H9 (cell line): ENCODE measurements around the gene LRWD1. TPM values are rescaled to one million over a fixed set of nuclear protein-coding genes. Genes with fewer than 3 reads are reported as not detected.

ENCODE experiments used
- DNase-seq: peaks from one replicate; pipeline ENCODE4 v3.0.0-alpha.2; 2017
- H2AFZ ChIP-seq: one replicate; pipeline ENCODE4 v1.6.1; 2013; ENCODE audit warnings: mild to moderate bottlenecking, low read length, control low read depth, moderate library complexity
- H2AK5ac ChIP-seq: 2 replicates; pipeline ENCODE4 v1.6.1; 2013; ENCODE audit warnings: low read length, control low read depth, mixed read lengths; ENCODE audit not compliant: insufficient read length
- H2BK120ac ChIP-seq: one replicate; pipeline ENCODE4 v1.6.1; 2013; ENCODE audit warnings: low read depth, mild to moderate bottlenecking, low read length, control low read depth, inconsistent platforms; ENCODE audit not compliant: poor library complexity, severe bottlenecking
- H2BK12ac ChIP-seq: 2 replicates; pipeline ENCODE4 v1.6.1; 2013; ENCODE audit warnings: low read length, control low read depth, mixed read lengths, low read depth; ENCODE audit not compliant: insufficient read length
- H2BK15ac ChIP-seq: 2 replicates; pipeline ENCODE4 v1.6.1; 2013; ENCODE audit warnings: low read depth, low read length, control low read depth
- H2BK20ac ChIP-seq: one replicate; pipeline ENCODE4 v1.6.1; 2013; ENCODE audit warnings: low read depth, mild to moderate bottlenecking, low read length, control low read depth, inconsistent platforms; ENCODE audit not compliant: poor library complexity, severe bottlenecking
- H2BK5ac ChIP-seq: 2 replicates; pipeline ENCODE4 v1.6.1; 2013; ENCODE audit warnings: low read length, control low read depth, mixed read lengths; ENCODE audit not compliant: insufficient read length
- H3K14ac ChIP-seq: 2 replicates; pipeline ENCODE4 v1.6.1; 2013; ENCODE audit warnings: low read length, control low read depth; ENCODE audit not compliant: insufficient read depth
- H3K18ac ChIP-seq: 2 replicates; pipeline ENCODE4 v1.6.1; 2013; ENCODE audit warnings: low read depth, mild to moderate bottlenecking, mixed read lengths, low read length, control low read depth; ENCODE audit not compliant: insufficient read length
- H3K23ac ChIP-seq: 2 replicates; pipeline ENCODE4 v1.6.1; 2013; ENCODE audit warnings: low read length, control low read depth, mixed read lengths, low read depth; ENCODE audit not compliant: insufficient read length
- H3K23me2 ChIP-seq: 2 replicates; pipeline ENCODE4 v1.6.1; 2013; ENCODE audit warnings: low read depth, mild to moderate bottlenecking, mixed read lengths, low read length, control low read depth; ENCODE audit not compliant: insufficient read length, poor library complexity, severe bottlenecking
- H3K27ac ChIP-seq: 2 replicates; pipeline ENCODE4 v1.5.1; 2013; ENCODE audit warnings: low read length, control low read depth, mixed read lengths, low read depth; ENCODE audit not compliant: insufficient read length
- H3K27me3 ChIP-seq: 2 replicates; pipeline ENCODE4 v1.6.1; 2013; ENCODE audit warnings: low read length, control low read depth, inconsistent platforms; ENCODE audit not compliant: insufficient read depth
- H3K4ac ChIP-seq: 2 replicates; pipeline ENCODE4 v1.6.1; 2013; ENCODE audit warnings: low read depth, mild to moderate bottlenecking, control low read depth, inconsistent platforms, low read length, moderate library complexity
- H3K4me1 ChIP-seq: 2 replicates; pipeline ENCODE4 v1.6.1; 2013; ENCODE audit warnings: low read length, control low read depth, inconsistent platforms; ENCODE audit not compliant: insufficient read depth
- H3K4me2 ChIP-seq: 2 replicates; pipeline ENCODE4 v1.6.1; 2013; ENCODE audit warnings: low read length, control low read depth, mixed read lengths; ENCODE audit not compliant: insufficient read length, insufficient read depth
- H3K56ac ChIP-seq: 2 replicates; pipeline ENCODE4 v1.6.1; 2013; ENCODE audit warnings: low read depth, mild to moderate bottlenecking, mixed read lengths, low read length, control low read depth; ENCODE audit not compliant: insufficient read length
- H3K79me1 ChIP-seq: 2 replicates; pipeline ENCODE4 v1.6.1; 2013; ENCODE audit warnings: low read depth, mild to moderate bottlenecking, moderate library complexity, low read length, control low read depth, inconsistent platforms; ENCODE audit not compliant: insufficient read depth, poor library complexity, severe bottlenecking
- H3K79me2 ChIP-seq: 2 replicates; pipeline ENCODE4 v1.6.1; 2013; ENCODE audit warnings: low read length, control low read depth, inconsistent platforms; ENCODE audit not compliant: insufficient read depth
- H3K9ac ChIP-seq: 2 replicates; pipeline ENCODE4 v1.6.1; 2013; ENCODE audit warnings: low read length, control low read depth, mixed read lengths; ENCODE audit not compliant: insufficient read length; ENCODE audit errors: extremely low read depth
- H3K9me3 ChIP-seq: one replicate; pipeline ENCODE4 v1.6.1; 2013; ENCODE audit warnings: low read depth, low read length, inconsistent platforms; ENCODE audit not compliant: control insufficient read depth
- H3T11ph ChIP-seq: one replicate; pipeline ENCODE4 v1.6.1; 2013; ENCODE audit warnings: mild to moderate bottlenecking, low read length, control low read depth, inconsistent platforms
- H4K20me1 ChIP-seq: one replicate; pipeline ENCODE4 v1.6.1; 2013; ENCODE audit not compliant: control insufficient read depth, insufficient read length, insufficient read depth
- H4K5ac ChIP-seq: 2 replicates; pipeline ENCODE4 v1.6.1; 2013; ENCODE audit warnings: low read depth, mild to moderate bottlenecking, mixed read lengths, low read length, control low read depth; ENCODE audit not compliant: insufficient read length
- H4K8ac ChIP-seq: replicated peaks from 2 replicates; pipeline ENCODE4 v1.6.1; 2013; ENCODE audit warnings: low read length, control low read depth, mixed read lengths, low read depth; ENCODE audit not compliant: insufficient read length
- H4K91ac ChIP-seq: 2 replicates; pipeline ENCODE4 v1.6.1; 2013; ENCODE audit warnings: low read depth, mild to moderate bottlenecking, moderate library complexity, mixed read lengths, low read length, control low read depth; ENCODE audit not compliant: insufficient read length
- H3K27ac Mint-ChIP-seq, 3 experiments: 2 replicates in 2 of 3; 3 replicates in 1 of 3; pipeline ENCODE4 v1.8.0; 2020 to 2021; ENCODE audit warnings: mixed read lengths in 3 of 3, mild to moderate bottlenecking in 1 of 3, moderate library complexity in 1 of 3
- H3K27me3 Mint-ChIP-seq: 2 replicates; pipeline ENCODE4 v1.8.0; 2021; ENCODE audit warnings: low read depth, mild to moderate bottlenecking, moderate library complexity, mixed read lengths
- H3K36me3 Mint-ChIP-seq, 3 experiments: 2 replicates in 2 of 3; 3 replicates in 1 of 3; pipeline ENCODE4 v1.8.0; 2020 to 2021; ENCODE audit warnings: low read depth in 3 of 3, mixed read lengths in 3 of 3; ENCODE audit not compliant: insufficient read depth in 1 of 3
- H3K4me1 Mint-ChIP-seq, 2 experiments: 2 replicates each; pipeline ENCODE4 v1.8.0; 2020; ENCODE audit warnings: mixed read lengths in 2 of 2
- H3K4me3 Mint-ChIP-seq, 2 experiments: 2 replicates in 1 of 2; 3 replicates in 1 of 2; pipeline ENCODE4 v1.8.0; 2020 to 2021; ENCODE audit warnings: mild to moderate bottlenecking in 2 of 2, mixed read lengths in 2 of 2, moderate library complexity in 1 of 2
- H3K9me3 Mint-ChIP-seq, 2 experiments: 2 replicates in 1 of 2; 3 replicates in 1 of 2; pipeline ENCODE4 v1.8.0; 2020; ENCODE audit warnings: mild to moderate bottlenecking in 2 of 2, mixed read lengths in 2 of 2, moderate library complexity in 1 of 2
- WGBS: extraction: QIAGEN DNeasy Blood & Tissue Kit; methylation state at CpG from one replicate; pipeline ENCODE4 v1.1.7; 2013; ENCODE audit warnings: missing lambda C conversion rate, low lambda C conversion rate, mixed read lengths; ENCODE audit not compliant: insufficient read length; ENCODE audit errors: extremely low coverage; 5-methylcytosine and 5-hydroxymethylcytosine counted together
- total RNA-seq: library from RNA; stranded (reverse); gene quantifications from 2 replicates; pipeline ENCODE4 v1.2.1, GENCODE V29; 2021
- TF ChIP-seq, protein P1 (sequence below): fragments of 200-600 bp; sonication (generic); conservative IDR thresholded peaks from 3 replicates; pipeline ENCODE4 v1.8.0; 2021; ENCODE audit warnings: antibody characterized with exemption, mild to moderate bottlenecking

The LRWD1 gene
- total RNA-seq, 1 experiment from 2014 or later = 35.1 TPM

DNA sequence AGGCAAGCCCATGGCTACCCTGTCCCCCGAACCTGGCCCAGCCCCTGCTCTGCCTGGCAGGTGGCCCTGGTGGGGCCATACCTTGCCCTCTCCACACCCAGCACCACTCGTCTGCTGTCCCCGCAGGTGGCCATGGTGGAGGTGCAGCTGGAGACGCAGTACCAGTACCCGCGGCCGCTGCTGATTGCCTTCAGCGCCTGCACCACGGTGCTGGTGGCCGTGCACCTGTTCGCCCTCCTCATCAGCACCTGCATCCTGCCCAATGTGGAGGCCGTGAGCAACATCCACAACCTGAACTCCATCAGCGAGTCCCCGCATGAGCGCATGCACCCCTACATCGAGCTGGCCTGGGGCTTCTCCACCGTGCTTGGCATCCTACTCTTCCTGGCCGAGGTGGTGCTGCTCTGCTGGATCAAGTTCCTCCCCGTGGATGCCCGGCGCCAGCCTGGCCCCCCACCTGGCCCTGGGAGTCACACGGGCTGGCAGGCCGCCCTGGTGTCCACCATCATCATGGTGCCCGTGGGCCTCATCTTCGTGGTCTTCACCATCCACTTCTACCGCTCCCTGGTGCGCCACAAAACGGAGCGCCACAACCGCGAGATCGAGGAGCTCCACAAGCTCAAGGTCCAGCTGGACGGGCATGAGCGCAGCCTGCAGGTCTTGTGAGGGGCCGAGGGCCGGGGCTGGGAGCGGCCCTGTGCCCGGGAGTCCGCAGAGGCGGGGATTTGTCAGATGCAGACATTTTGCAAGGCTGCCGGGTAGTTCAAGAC is 18.2 kb upstream of the LRWD1 start:
- H3K36me3 Mint-ChIP-seq = peaks cover 3 to 27% (median 6%) of the 10 kb centered on the region in 3 experiments; a peak in 6 of 7 replicates
- H2BK5ac ChIP-seq = no peak overlapping the region
- no peak overlapping the region for H2BK15ac ChIP-seq
- H3T11ph ChIP-seq = no peak overlapping the region
- no peak overlapping the region for H4K5ac ChIP-seq
- no peaks in the 10 kb centered on the region for H4K20me1 ChIP-seq
- H4K91ac ChIP-seq = no peak overlapping the region
- no peaks in the 10 kb centered on the region for H3K79me2 ChIP-seq
- WGBS = no CpG with 5 or more reads among the region's 41 CpGs
- DNase-seq = no peak
- H2BK12ac ChIP-seq = no peak overlapping the region
- no peak overlapping the region for H3K14ac ChIP-seq
- H3K23me2 ChIP-seq = no peaks in the 10 kb centered on the region
- H3K18ac ChIP-seq = no peak overlapping the region
- no peak overlapping the region for H3K9ac ChIP-seq
- H2BK120ac ChIP-seq = no peak overlapping the region
- no peak overlapping the region for H2AFZ ChIP-seq
- H3K4me3 Mint-ChIP-seq = no peak overlapping the region
- no peak overlapping the region for H2AK5ac ChIP-seq
- no peak overlapping the region for H2BK20ac ChIP-seq
- no peak overlapping the region for H3K4me2 ChIP-seq
- H3K27ac Mint-ChIP-seq = no peak overlapping the region
- H3K23ac ChIP-seq = no peak overlapping the region
- H4K8ac ChIP-seq = no peak overlapping the region
- H3K4me1 Mint-ChIP-seq = peaks cover 10 to 12% of the 10 kb centered on the region in 2 experiments
- H3K27me3 Mint-ChIP-seq = no peaks in the 10 kb centered on the region
- TF ChIP-seq, protein P1, sequence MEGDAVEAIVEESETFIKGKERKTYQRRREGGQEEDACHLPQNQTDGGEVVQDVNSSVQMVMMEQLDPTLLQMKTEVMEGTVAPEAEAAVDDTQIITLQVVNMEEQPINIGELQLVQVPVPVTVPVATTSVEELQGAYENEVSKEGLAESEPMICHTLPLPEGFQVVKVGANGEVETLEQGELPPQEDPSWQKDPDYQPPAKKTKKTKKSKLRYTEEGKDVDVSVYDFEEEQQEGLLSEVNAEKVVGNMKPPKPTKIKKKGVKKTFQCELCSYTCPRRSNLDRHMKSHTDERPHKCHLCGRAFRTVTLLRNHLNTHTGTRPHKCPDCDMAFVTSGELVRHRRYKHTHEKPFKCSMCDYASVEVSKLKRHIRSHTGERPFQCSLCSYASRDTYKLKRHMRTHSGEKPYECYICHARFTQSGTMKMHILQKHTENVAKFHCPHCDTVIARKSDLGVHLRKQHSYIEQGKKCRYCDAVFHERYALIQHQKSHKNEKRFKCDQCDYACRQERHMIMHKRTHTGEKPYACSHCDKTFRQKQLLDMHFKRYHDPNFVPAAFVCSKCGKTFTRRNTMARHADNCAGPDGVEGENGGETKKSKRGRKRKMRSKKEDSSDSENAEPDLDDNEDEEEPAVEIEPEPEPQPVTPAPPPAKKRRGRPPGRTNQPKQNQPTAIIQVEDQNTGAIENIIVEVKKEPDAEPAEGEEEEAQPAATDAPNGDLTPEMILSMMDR = no peak
- H3K4ac ChIP-seq = no peak overlapping the region
- H3K27me3 ChIP-seq = no peaks in the 10 kb centered on the region
- H3K27ac ChIP-seq = no peak overlapping the region
- no peaks in the 10 kb centered on the region; the same call in 1 of the 2 replicates for H3K4me1 ChIP-seq
- H3K9me3 Mint-ChIP-seq = no peaks in the 10 kb centered on the region
- no peak overlapping the region for H3K56ac ChIP-seq
- H3K79me1 ChIP-seq = no peaks in the 10 kb centered on the region
- H3K9me3 ChIP-seq = no peaks in the 10 kb centered on the region
